Sigmoid colon (tissue), 7 donors: ENCODE data around the gene FXYD1. TPM values are rescaled to one million over a fixed set of nuclear protein-coding genes. Genes with fewer than 3 reads are reported as not detected.

Experiments used
- DNase-seq: peaks from one replicate; pipeline ENCODE4 v3.0.0-alpha.2; 2019
- H3K27ac ChIP-seq, 4 donors: fragments of 200-600 bp; sonication (generic); one replicate each; pipeline ENCODE4 v1.5.1; 2016 to 2019; ENCODE audit warnings: mild to moderate bottlenecking in 1 of 4
- H3K27me3 ChIP-seq, 3 donors: fragments of 200-600 bp; sonication (generic); one replicate each; pipeline ENCODE4 v1.5.1; 2019; ENCODE audit warnings: mild to moderate bottlenecking in 1 of 3
- H3K36me3 ChIP-seq, 4 donors: fragments of 200-600 bp; sonication (generic); one replicate each; pipeline ENCODE4 v1.5.1; 2016 to 2019
- H3K4me1 ChIP-seq, 4 donors: fragments of 200-600 bp; sonication (generic); one replicate each; pipeline ENCODE4 v1.5.1; 2017 to 2019
- H3K4me3 ChIP-seq, 4 donors: fragments of 200-600 bp; sonication (generic); one replicate each; pipeline ENCODE4 v1.5.1; 2017 to 2019; ENCODE audit warnings: mild to moderate bottlenecking in 2 of 4, moderate library complexity in 1 of 4
- H3K9me3 ChIP-seq, 4 donors: fragments of 200-600 bp in 3 of 4; sonication (generic) in 3 of 4; one replicate each; pipeline versions ENCODE4 v1.5.1 to v1.6.1; 2013 to 2019
- CTCF ChIP-seq, 4 experiments: fragments of 450-650 bp in 3 of 4; fragments of 200-600 bp in 1 of 4; IDR thresholded peaks; one replicate each; pipeline ENCODE4 v1.5.1; 2016 to 2019; ENCODE audit warnings: antibody characterized with exemption in 4 of 4, mild to moderate bottlenecking in 3 of 4, moderate library complexity in 2 of 4
- EP300 ChIP-seq, 4 donors: sonication (generic); formaldehyde crosslinking; IDR thresholded peaks; one replicate each; pipeline ENCODE4 v1.6.1; 2017; ENCODE audit warnings: antibody characterized with exemption in 4 of 4
- POLR2A ChIP-seq, 2 donors: fragments of 450-650 bp; IDR thresholded peaks; one replicate each; pipeline ENCODE4 v1.6.1; 2016; ENCODE audit warnings: antibody characterized with exemption in 2 of 2, mild to moderate bottlenecking in 2 of 2, moderate library complexity in 2 of 2
- POLR2AphosphoS5 ChIP-seq, 4 donors: sonication (generic); formaldehyde crosslinking; IDR thresholded peaks; one replicate each; pipeline ENCODE4 v1.6.1; 2017; ENCODE audit warnings: antibody characterized with exemption in 4 of 4
- WGBS, 2 donors: extraction: QIAGEN DNeasy Blood & Tissue Kit; methylation state at CpG; one replicate each; pipeline ENCODE4 v1.1.7; 2013; 5-methylcytosine and 5-hydroxymethylcytosine counted together
- intact Hi-C: fragments of 100-400 bp; cut with DNase I; formaldehyde crosslinking; loops from one replicate; pipeline ENCODE4 v1.15.1; 2023
- polyA plus RNA-seq, 3 donors: library from polyadenylated mRNA; stranded (reverse); fragments of 200-250 nt; gene quantifications; one replicate each; pipeline ENCODE4 v1.2.3, GENCODE V29; 2013
- total RNA-seq, 4 donors: library from RNA; depleted of rRNA; stranded (reverse); fragments of >200 nt; gene quantifications; one replicate each; pipeline ENCODE4 v1.1.0, GENCODE V29; 2016
- donor health status: healthy with polysubstance abuse.
- donor health status: Bipolar disorder and iron deficiency.
- donor health status: healthy.

The FXYD1 gene
- total and polyA plus RNA-seq, 7 donors: 6.0 to 107 (median 43.6) TPM

- peak overlapping the region in 3 of 4 donors; percentile 27 to 31 (median 30) for H3K4me3 ChIP-seq
- H3K9me3 ChIP-seq: no peaks in the 10 kb centered on the region
- peaks cover 0 to 10% (median 9%) of the 10 kb centered on the region in 4 donors for H3K4me1 ChIP-seq
- peaks cover 0 to 5% (median 0%) of the 10 kb centered on the region in 3 donors for H3K27me3 ChIP-seq
- H3K36me3 ChIP-seq: no peaks in the 10 kb centered on the region
- no peak for TF ChIP-seq POLR2AphosphoS5 (IDR thresholded peaks at IDR 0.05)
- TF ChIP-seq POLR2A (IDR thresholded peaks at IDR 0.05): peak in 1 of 2 donors; percentile 35
- H3K27ac ChIP-seq: peak overlapping the region; percentile 55 to 67 (median 61)
- intact Hi-C loops: no loop called here
- 13 to 68% methylated on average over 13 of the region's 13 CpGs for WGBS, 2 donors
- no peak for DNase-seq
Observed at GRCh38 chr19:35116072-35116801, 22.4 kb upstream of the FXYD1 start.

- WGBS, 2 donors: 12 to 47% methylated on average over 8 of the region's 8 CpGs
- H3K36me3 ChIP-seq: no peaks in the 10 kb centered on the region
- peak overlapping the region in 3 of 4 donors; percentile 27 to 31 (median 30) for H3K4me3 ChIP-seq
- H3K27me3 ChIP-seq: peaks cover 0 to 5% (median 0%) of the 10 kb centered on the region in 3 donors
- DNase-seq: no peak
- peak in 1 of 4 donors; percentile 38 for TF ChIP-seq POLR2AphosphoS5 (IDR thresholded peaks at IDR 0.05)
- TF ChIP-seq EP300 (IDR thresholded peaks at IDR 0.05): no peak
- peak overlapping the region in 3 of 4 donors; percentile 55 to 67 (median 65) for H3K27ac ChIP-seq
- intact Hi-C loops: no loop called here
- H3K9me3 ChIP-seq: no peaks in the 10 kb centered on the region
- H3K4me1 ChIP-seq: peaks cover 0 to 10% (median 9%) of the 10 kb centered on the region in 4 donors
Observed at GRCh38 chr19:35117116-35117515, 21.5 kb upstream of the FXYD1 start.

- H3K9me3 ChIP-seq: no peaks in the 10 kb centered on the region
- peaks cover 0 to 5% (median 0%) of the 10 kb centered on the region in 3 donors for H3K27me3 ChIP-seq
- peak overlapping the region in 3 of 4 donors; percentile 46 to 67 (median 65) for H3K27ac ChIP-seq
- intact Hi-C loops: no loop called here
- H3K4me1 ChIP-seq: peaks cover 0 to 14% (median 9%) of the 10 kb centered on the region in 4 donors
- H3K36me3 ChIP-seq: no peaks in the 10 kb centered on the region
- 18 to 68% methylated on average over 11 of the region's 11 CpGs for WGBS, 2 donors
- peak overlapping the region in 1 of 4 donors; percentile 30 for H3K4me3 ChIP-seq
- TF ChIP-seq POLR2A (IDR thresholded peaks at IDR 0.05): no peak
- no peak for TF ChIP-seq POLR2AphosphoS5 (IDR thresholded peaks at IDR 0.05)
- no peak for TF ChIP-seq CTCF (IDR thresholded peaks at IDR 0.05)
- TF ChIP-seq EP300 (IDR thresholded peaks at IDR 0.05): no peak
- DNase-seq: no peak
Observed at GRCh38 chr19:35117799-35118198, 20.8 kb upstream of the FXYD1 start.

- H3K9me3 ChIP-seq: no peaks in the 10 kb centered on the region
- no peaks in the 10 kb centered on the region for H3K36me3 ChIP-seq
- peak overlapping the region; percentile 37 to 67 (median 58) for H3K27ac ChIP-seq
- DNase-seq: no peak
- intact Hi-C loops: no loop called here
- H3K4me3 ChIP-seq: peak overlapping the region in 2 of 4 donors; percentile 18 to 20
- peaks cover 0 to 5% (median 0%) of the 10 kb centered on the region in 3 donors for H3K27me3 ChIP-seq
- peaks cover 0 to 16% (median 10%) of the 10 kb centered on the region in 4 donors for H3K4me1 ChIP-seq
- TF ChIP-seq EP300 (IDR thresholded peaks at IDR 0.05) (no peak), POLR2AphosphoS5 (IDR thresholded peaks at IDR 0.05) (peak in 2 of 4 donors; percentile 54 to 56), CTCF (IDR thresholded peaks at IDR 0.05) (no peak), POLR2A (IDR thresholded peaks at IDR 0.05) (peak in 1 of 2 donors; percentile 27)
- WGBS, 2 donors: 42 to 61% methylated on average over 13 of the region's 13 CpGs
Observed at GRCh38 chr19:35118268-35119020, 20.2 kb upstream of the FXYD1 start.

- TF ChIP-seq CTCF (IDR thresholded peaks at IDR 0.05): no peak
- TF ChIP-seq POLR2AphosphoS5 (IDR thresholded peaks at IDR 0.05): no peak
- TF ChIP-seq EP300 (IDR thresholded peaks at IDR 0.05): no peak
- TF ChIP-seq POLR2A (IDR thresholded peaks at IDR 0.05): no peak
- H3K4me3 ChIP-seq: peak overlapping the region in 2 of 4 donors; percentile 18 to 20
Observed at GRCh38 chr19:35119091-35119490, 19.5 kb upstream of the FXYD1 start.

More at GRCh38 chr19:35119091-35119490, 19.5 kb upstream of the FXYD1 start:
- H3K36me3 ChIP-seq: no peaks in the 10 kb centered on the region
- no peaks in the 10 kb centered on the region for H3K9me3 ChIP-seq
- intact Hi-C loops: no loop called here
- peaks cover 0 to 5% (median 0%) of the 10 kb centered on the region in 3 donors for H3K27me3 ChIP-seq
- peaks cover 0 to 19% (median 13%) of the 10 kb centered on the region in 4 donors for H3K4me1 ChIP-seq
- DNase-seq: no peak
- 48 to 59% methylated on average over 14 of the region's 14 CpGs for WGBS, 2 donors
- H3K27ac ChIP-seq: peak overlapping the region; percentile 37 to 67 (median 58)
